HepG2 (cell line): Measurements from ENCODE around the gene PCAT6. TPM values are rescaled to one million over a fixed set of nuclear protein-coding genes. Genes with fewer than 3 reads are reported as not detected.

Experiments used
- ATAD3A ChIP-seq: sonication (generic); formaldehyde crosslinking; IDR thresholded peaks from 2 replicates; pipeline ENCODE4 v1.4.0; 2020; ENCODE audit warnings: missing genetic modification reagents
- BRF2 ChIP-seq: sonication (generic); formaldehyde crosslinking; IDR thresholded peaks from 2 replicates; pipeline ENCODE4 v1.8.1; 2022; ENCODE audit warnings: mild to moderate bottlenecking, missing genetic modification reagents
- KLF15 ChIP-seq: sonication (generic); formaldehyde crosslinking; IDR thresholded peaks from 2 replicates; pipeline ENCODE4 v1.8.1; 2023; ENCODE audit warnings: borderline replicate concordance, mild to moderate bottlenecking, inconsistent platforms, missing genetic modification reagents, mixed read lengths
- TSC22D2 ChIP-seq: sonication (generic); formaldehyde crosslinking; IDR thresholded peaks from 2 replicates; pipeline ENCODE4 v1.5.1; 2020; ENCODE audit warnings: missing genetic modification reagents, mild to moderate bottlenecking, borderline replicate concordance
- ZFP91 ChIP-seq: sonication (generic); formaldehyde crosslinking; IDR thresholded peaks from 2 replicates; pipeline ENCODE4 v1.9.0; 2022; ENCODE audit warnings: missing genetic modification reagents, mild to moderate bottlenecking, borderline replicate concordance
- ZKSCAN1 ChIP-seq: fragments of 150-350 bp; IDR thresholded peaks from 2 replicates; pipeline ENCODE4 v1.6.1; 2014; ENCODE audit warnings: low read length
- ZKSCAN8 ChIP-seq: IDR thresholded peaks from 2 replicates; pipeline ENCODE4 v1.6.1; 2016; ENCODE audit warnings: borderline replicate concordance, missing genetic modification reagents, missing compliant biosample characterization
- ZNF317 ChIP-seq: sonication (generic); formaldehyde crosslinking; IDR thresholded peaks from 2 replicates; pipeline ENCODE4 v1.5.0; 2020; ENCODE audit warnings: mild to moderate bottlenecking, missing genetic modification reagents
- ZNF407 ChIP-seq: sonication (generic); formaldehyde crosslinking; IDR thresholded peaks from one replicate; pipeline ENCODE4 v1.5.1; 2020; ENCODE audit warnings: mild to moderate bottlenecking, missing genetic modification reagents; ENCODE audit errors: not compliant biosample characterization
- ZNF569 ChIP-seq: sonication (generic); formaldehyde crosslinking; IDR thresholded peaks from 2 replicates; pipeline ENCODE4 v1.5.0; 2020; ENCODE audit warnings: mild to moderate bottlenecking, missing genetic modification reagents, moderate library complexity, borderline replicate concordance
- polyA plus RNA-seq, 8 experiments: library from polyadenylated mRNA; depleted of rRNA in 3 of 8; stranded (reverse) in 7 of 8; unstranded in 1 of 8; fragments of >200 nt; fragmentation: Illumina TruSeq in 4 of 8; extraction: Trizol in 4 of 8; gene quantifications; 2 replicates each; pipeline versions ENCODE4 v1.2.1 to v1.2.3, GENCODE V29; 2011 to 2016; ENCODE audit warnings: low read depth in 4 of 8, missing spikeins in 1 of 8, mixed read lengths in 1 of 8; ENCODE audit not compliant: insufficient read depth in 1 of 8
- total RNA-seq, 5 experiments: library from RNA; depleted of rRNA; stranded (reverse); fragments of >200 nt; fragmentation: Illumina TruSeq; extraction: Trizol; gene quantifications; 2 replicates each; pipeline ENCODE4 v1.2.3, GENCODE V29; 2016; ENCODE audit warnings: low read depth in 1 of 5

The PCAT6 gene
- total and polyA plus RNA-seq, 2 of the 13 experiments (the other 11 are each of a cell fraction or from before 2014, with no cell fraction given) = 0.60 to 4.4 TPM

GRCh38 chr1:202800742-202801141 lies 10.0 kb upstream of the PCAT6 start (continued):
- no peak for TF ChIP-seq ZNF407
- no peak for TF ChIP-seq ZKSCAN8
- TF ChIP-seq ZNF569 (CRISPR knock-in tag) = no peak
- TF ChIP-seq ATAD3A (CRISPR knock-in tag) = no peak
- TF ChIP-seq ZKSCAN1 = no peak
- TF ChIP-seq BRF2 = no peak
- TF ChIP-seq TSC22D2 = no peak
- no peak for TF ChIP-seq ZFP91 (CRISPR knock-in tag)
- TF ChIP-seq ZNF317 (CRISPR knock-in tag) = no peak
- TF ChIP-seq KLF15 (CRISPR knock-in tag) = no peak
